HEK293 (cell line): Measurements from ENCODE around the gene DCANP1.

Experiments
- CTCF ChIA-PET: fragments of 350-600 bp; formaldehyde crosslinking; extraction: SDS; loops from one replicate; lab custom pipeline; 2021; ENCODE audit warnings: antibody characterized with exemption; lab: Yijun Ruan, JAX
- POLR2A ChIA-PET: fragments of 300-600 bp; formaldehyde crosslinking; extraction: SDS; loops from one replicate; lab custom pipeline; 2020; ENCODE audit warnings: antibody characterized with exemption, inconsistent platforms; lab: Yijun Ruan, JAX
- H3K27ac ChIP-seq: fragments of 200-500 bp; sonication (Bioruptor generic); 2 replicates; pipeline ENCODE4 v1.5.1; 2014; ENCODE audit warnings: low read depth, low read length, control low read depth, inconsistent platforms; ENCODE audit errors: extremely low read depth
- H3K36me3 ChIP-seq, 2 experiments: fragments of 200-500 bp in 1 of 2; sonication (Bioruptor generic) in 1 of 2; 1 replicate in 1 of 2; 2 replicates in 1 of 2; pipeline ENCODE4 v1.5.1; 2014 to 2017; ENCODE audit warnings: inconsistent platforms in 2 of 2, low read length in 2 of 2; ENCODE audit not compliant: control insufficient read depth in 2 of 2, insufficient read depth in 1 of 2
- H3K4me1 ChIP-seq: fragments of 200-500 bp; sonication (Bioruptor generic); 2 replicates; pipeline ENCODE4 v1.5.1; 2014; ENCODE audit warnings: mild to moderate bottlenecking, low read length, inconsistent platforms; ENCODE audit not compliant: control insufficient read depth, insufficient read depth
- H3K4me3 ChIP-seq: 2 replicates; pipeline ENCODE4 v1.5.1; 2011; ENCODE audit warnings: low read depth, mild to moderate bottlenecking, control low read depth, low read length, moderate library complexity
- H3K9me3 ChIP-seq: fragments of 200-500 bp; sonication (Bioruptor generic); 2 replicates; pipeline ENCODE4 v1.5.1; 2014; ENCODE audit warnings: low read depth, low read length, inconsistent platforms; ENCODE audit not compliant: control insufficient read depth, insufficient read depth
- GLIS2 ChIP-seq: fragments of 450-650 bp; formaldehyde crosslinking; IDR thresholded peaks from 2 replicates; pipeline ENCODE4 v1.5.1; 2016; ENCODE audit warnings: missing biosample characterization, missing genetic modification characterization
- HOXC10 ChIP-seq: sonication (generic); formaldehyde crosslinking; IDR thresholded peaks from 2 replicates; pipeline ENCODE4 v1.8.1; 2023; ENCODE audit warnings: mild to moderate bottlenecking, missing genetic modification reagents
- ZNF114 ChIP-seq: fragments of 450-650 bp; formaldehyde crosslinking; IDR thresholded peaks from 2 replicates; pipeline ENCODE4 v1.5.0; 2017; ENCODE audit warnings: missing biosample characterization, missing genetic modification characterization
- ZNF221 ChIP-seq: fragments of 450-650 bp; formaldehyde crosslinking; IDR thresholded peaks from 2 replicates; pipeline ENCODE4 v1.5.1; 2017; ENCODE audit warnings: missing biosample characterization, missing genetic modification characterization, borderline replicate concordance
- ZNF521 ChIP-seq: fragments of 450-650 bp; formaldehyde crosslinking; IDR thresholded peaks from 2 replicates; pipeline ENCODE4 v1.5.1; 2017; ENCODE audit warnings: missing biosample characterization, mild to moderate bottlenecking, missing genetic modification characterization
- ZNF561 ChIP-seq: fragments of 450-650 bp; IDR thresholded peaks from 2 replicates; pipeline ENCODE4 v1.5.1; 2018; ENCODE audit warnings: missing biosample characterization, missing genetic modification characterization, borderline replicate concordance
- ZNF624 ChIP-seq: fragments of 450-650 bp; formaldehyde crosslinking; IDR thresholded peaks from 2 replicates; pipeline ENCODE4 v1.5.1; 2017; ENCODE audit warnings: missing biosample characterization, missing genetic modification characterization
- ZNF660 ChIP-seq: fragments of 450-650 bp; IDR thresholded peaks from 2 replicates; pipeline ENCODE4 v1.5.1; 2018; ENCODE audit warnings: missing biosample characterization, mild to moderate bottlenecking, missing genetic modification characterization
- ZSCAN16 ChIP-seq: fragments of 450-650 bp; formaldehyde crosslinking; IDR thresholded peaks from 2 replicates; pipeline ENCODE4 v1.5.1; 2016; ENCODE audit warnings: missing biosample characterization, missing genetic modification characterization
- TF ChIP-seq, protein P1 (sequence below): fragments of 450-650 bp; formaldehyde crosslinking; IDR thresholded peaks from 2 replicates; pipeline ENCODE4 v1.5.1; 2016; ENCODE audit warnings: missing biosample characterization, missing genetic modification characterization
- TF ChIP-seq, protein P2 (sequence below): sonication (generic); formaldehyde crosslinking; IDR thresholded peaks from 2 replicates; pipeline ENCODE4 v1.8.1; 2022; ENCODE audit warnings: mild to moderate bottlenecking, moderate library complexity, missing genetic modification reagents
- TF ChIP-seq, protein P3 (sequence below): fragments of 450-650 bp; formaldehyde crosslinking; IDR thresholded peaks from 2 replicates; pipeline ENCODE4 v1.5.1; 2017; ENCODE audit warnings: missing biosample characterization, missing genetic modification characterization
- TF ChIP-seq, protein P4 (sequence below): IDR thresholded peaks from 2 replicates; pipeline ENCODE4 v1.6.1; 2011; ENCODE audit warnings: mild to moderate bottlenecking, low read depth, low read length, borderline replicate concordance
- TF ChIP-seq, protein P5 (sequence below): fragments of 450-650 bp; formaldehyde crosslinking; IDR thresholded peaks from 2 replicates; pipeline ENCODE4 v1.5.1; 2017; ENCODE audit warnings: missing biosample characterization, missing genetic modification characterization

DCANP1 gene

DNA sequence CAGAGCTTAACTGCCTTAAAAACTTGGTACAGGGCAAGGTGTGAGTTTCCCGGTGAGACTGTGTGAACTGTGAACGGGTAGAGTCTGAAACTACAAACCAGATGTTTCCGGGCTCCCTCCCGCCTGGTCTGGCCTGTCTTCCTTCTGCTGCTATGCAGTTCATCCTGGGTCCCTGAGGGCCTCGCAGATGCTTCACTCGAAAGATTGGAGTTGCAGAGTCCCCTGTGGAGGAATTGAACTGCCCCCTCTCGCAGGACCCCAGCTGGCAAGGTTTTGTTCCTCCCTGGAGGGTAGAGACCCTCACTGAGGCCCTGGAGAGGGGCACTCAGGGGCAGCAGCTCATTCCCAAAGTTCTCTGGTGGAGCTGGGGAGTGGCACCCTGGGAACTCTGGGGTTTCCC lies 533 bp downstream of the DCANP1 start:
- ChIA-PET POLR2A (no interaction called here), CTCF (interaction anchor here (0.6 to 4.5 kb wide), 5 partner anchors 11 to 119 kb away, joined by 3 to 39 read pairs (median 10); no protein-coding TSS in a partner anchor)
- no peak for TF ChIP-seq GLIS2
- H3K4me1 ChIP-seq = no peaks in the 10 kb centered on the region
- H3K9me3 ChIP-seq = no peaks in the 10 kb centered on the region
- H3K4me3 ChIP-seq = no peak overlapping the region
- no peaks in the 10 kb centered on the region for H3K36me3 ChIP-seq
- no peak overlapping the region for H3K27ac ChIP-seq

DNA sequence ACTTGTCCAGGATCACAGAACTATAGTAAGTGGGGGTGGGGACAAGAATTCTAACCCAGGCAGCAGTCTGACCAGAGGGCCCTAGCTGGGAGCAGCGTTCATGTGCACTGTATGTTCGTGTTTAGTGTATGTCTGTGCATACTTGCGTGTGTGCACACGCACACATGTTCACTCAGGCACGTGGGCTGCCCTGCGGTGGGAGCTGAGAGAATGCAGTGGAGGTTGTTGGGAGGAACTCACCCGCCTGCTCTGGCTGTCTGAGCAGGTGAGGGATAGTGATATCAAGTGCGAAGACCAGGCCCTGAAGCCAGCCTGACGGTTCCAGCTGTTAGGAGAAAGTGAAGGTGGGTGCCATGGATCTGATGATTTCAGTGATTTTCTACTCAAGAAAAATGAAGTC lies 942 bp downstream of the DCANP1 start:
- POLR2A ChIA-PET = no interaction called here
- CTCF ChIA-PET = interaction anchor here (1.2 to 4.5 kb wide), 5 partner anchors 11 to 120 kb away, joined by 3 to 39 read pairs (median 10); no protein-coding TSS in a partner anchor
- TF ChIP-seq, protein P1, sequence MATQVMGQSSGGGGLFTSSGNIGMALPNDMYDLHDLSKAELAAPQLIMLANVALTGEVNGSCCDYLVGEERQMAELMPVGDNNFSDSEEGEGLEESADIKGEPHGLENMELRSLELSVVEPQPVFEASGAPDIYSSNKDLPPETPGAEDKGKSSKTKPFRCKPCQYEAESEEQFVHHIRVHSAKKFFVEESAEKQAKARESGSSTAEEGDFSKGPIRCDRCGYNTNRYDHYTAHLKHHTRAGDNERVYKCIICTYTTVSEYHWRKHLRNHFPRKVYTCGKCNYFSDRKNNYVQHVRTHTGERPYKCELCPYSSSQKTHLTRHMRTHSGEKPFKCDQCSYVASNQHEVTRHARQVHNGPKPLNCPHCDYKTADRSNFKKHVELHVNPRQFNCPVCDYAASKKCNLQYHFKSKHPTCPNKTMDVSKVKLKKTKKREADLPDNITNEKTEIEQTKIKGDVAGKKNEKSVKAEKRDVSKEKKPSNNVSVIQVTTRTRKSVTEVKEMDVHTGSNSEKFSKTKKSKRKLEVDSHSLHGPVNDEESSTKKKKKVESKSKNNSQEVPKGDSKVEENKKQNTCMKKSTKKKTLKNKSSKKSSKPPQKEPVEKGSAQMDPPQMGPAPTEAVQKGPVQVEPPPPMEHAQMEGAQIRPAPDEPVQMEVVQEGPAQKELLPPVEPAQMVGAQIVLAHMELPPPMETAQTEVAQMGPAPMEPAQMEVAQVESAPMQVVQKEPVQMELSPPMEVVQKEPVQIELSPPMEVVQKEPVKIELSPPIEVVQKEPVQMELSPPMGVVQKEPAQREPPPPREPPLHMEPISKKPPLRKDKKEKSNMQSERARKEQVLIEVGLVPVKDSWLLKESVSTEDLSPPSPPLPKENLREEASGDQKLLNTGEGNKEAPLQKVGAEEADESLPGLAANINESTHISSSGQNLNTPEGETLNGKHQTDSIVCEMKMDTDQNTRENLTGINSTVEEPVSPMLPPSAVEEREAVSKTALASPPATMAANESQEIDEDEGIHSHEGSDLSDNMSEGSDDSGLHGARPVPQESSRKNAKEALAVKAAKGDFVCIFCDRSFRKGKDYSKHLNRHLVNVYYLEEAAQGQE (tag by site-specific recombination) = no peak
- TF ChIP-seq, protein P2, sequence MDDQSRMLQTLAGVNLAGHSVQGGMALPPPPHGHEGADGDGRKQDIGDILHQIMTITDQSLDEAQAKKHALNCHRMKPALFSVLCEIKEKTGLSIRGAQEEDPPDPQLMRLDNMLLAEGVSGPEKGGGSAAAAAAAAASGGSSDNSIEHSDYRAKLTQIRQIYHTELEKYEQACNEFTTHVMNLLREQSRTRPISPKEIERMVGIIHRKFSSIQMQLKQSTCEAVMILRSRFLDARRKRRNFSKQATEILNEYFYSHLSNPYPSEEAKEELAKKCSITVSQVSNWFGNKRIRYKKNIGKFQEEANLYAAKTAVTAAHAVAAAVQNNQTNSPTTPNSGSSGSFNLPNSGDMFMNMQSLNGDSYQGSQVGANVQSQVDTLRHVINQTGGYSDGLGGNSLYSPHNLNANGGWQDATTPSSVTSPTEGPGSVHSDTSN (CRISPR knock-in tag) = no peak
- TF ChIP-seq, protein P3, sequence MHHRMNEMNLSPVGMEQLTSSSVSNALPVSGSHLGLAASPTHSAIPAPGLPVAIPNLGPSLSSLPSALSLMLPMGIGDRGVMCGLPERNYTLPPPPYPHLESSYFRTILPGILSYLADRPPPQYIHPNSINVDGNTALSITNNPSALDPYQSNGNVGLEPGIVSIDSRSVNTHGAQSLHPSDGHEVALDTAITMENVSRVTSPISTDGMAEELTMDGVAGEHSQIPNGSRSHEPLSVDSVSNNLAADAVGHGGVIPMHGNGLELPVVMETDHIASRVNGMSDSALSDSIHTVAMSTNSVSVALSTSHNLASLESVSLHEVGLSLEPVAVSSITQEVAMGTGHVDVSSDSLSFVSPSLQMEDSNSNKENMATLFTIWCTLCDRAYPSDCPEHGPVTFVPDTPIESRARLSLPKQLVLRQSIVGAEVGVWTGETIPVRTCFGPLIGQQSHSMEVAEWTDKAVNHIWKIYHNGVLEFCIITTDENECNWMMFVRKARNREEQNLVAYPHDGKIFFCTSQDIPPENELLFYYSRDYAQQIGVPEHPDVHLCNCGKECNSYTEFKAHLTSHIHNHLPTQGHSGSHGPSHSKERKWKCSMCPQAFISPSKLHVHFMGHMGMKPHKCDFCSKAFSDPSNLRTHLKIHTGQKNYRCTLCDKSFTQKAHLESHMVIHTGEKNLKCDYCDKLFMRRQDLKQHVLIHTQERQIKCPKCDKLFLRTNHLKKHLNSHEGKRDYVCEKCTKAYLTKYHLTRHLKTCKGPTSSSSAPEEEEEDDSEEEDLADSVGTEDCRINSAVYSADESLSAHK (tag by site-specific recombination) = no peak
- no peak for TF ChIP-seq ZNF521 (tag by site-specific recombination)

DNA sequence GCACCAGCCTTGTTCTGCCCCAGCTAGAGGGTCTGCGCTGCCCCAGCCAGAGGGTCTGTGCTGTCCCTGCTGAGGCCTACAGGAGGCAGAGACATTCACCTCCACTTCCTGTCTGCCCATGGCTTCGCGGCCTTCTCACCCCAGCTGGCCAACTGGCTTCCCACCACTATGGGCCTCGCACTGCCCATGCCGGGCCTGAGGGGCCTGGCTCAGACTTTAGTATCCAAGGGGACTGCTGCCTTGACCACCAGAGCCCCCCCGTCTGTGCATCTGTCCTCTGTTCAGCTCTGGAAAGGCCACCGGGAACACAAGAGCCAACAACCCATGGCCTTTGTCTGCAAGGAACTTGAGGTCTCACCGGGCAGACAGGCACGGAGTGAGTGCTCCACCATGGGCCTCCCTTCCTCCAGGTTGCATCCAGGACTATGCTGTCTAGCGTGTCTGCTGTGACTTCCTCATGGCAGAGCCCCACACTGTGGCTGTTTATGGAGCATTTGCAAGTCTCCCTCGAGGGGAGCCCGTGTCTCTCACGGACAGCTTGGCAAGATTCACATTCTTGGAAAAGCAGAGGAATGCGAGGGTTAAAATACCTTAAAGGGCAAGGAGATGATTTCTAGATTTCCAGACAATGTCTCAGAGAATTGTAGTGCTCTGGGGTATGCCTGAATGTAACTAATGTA lies 1.7 kb downstream of the DCANP1 start:
- Histone ChIP-seq H3K27ac (no peak overlapping the region), H3K36me3 (no peaks in the 10 kb centered on the region), H3K4me1 (no peaks in the 10 kb centered on the region), H3K4me3 (no peak overlapping the region), H3K9me3 (no peaks in the 10 kb centered on the region)
- ChIA-PET CTCF (interaction anchor here (0.6 to 4.5 kb wide), 6 partner anchors 12 to 120 kb away, joined by 3 to 39 read pairs (median 8); no protein-coding TSS in a partner anchor), POLR2A (no interaction called here)
- TF ChIP-seq ZSCAN16 (tag by site-specific recombination) = no peak

More for the DNA sequence above, 942 bp downstream of the DCANP1 start:
- Histone ChIP-seq H3K4me3 (no peak overlapping the region), H3K9me3 (no peaks in the 10 kb centered on the region), H3K36me3 (no peaks in the 10 kb centered on the region), H3K27ac (no peak overlapping the region), H3K4me1 (no peaks in the 10 kb centered on the region)

DNA sequence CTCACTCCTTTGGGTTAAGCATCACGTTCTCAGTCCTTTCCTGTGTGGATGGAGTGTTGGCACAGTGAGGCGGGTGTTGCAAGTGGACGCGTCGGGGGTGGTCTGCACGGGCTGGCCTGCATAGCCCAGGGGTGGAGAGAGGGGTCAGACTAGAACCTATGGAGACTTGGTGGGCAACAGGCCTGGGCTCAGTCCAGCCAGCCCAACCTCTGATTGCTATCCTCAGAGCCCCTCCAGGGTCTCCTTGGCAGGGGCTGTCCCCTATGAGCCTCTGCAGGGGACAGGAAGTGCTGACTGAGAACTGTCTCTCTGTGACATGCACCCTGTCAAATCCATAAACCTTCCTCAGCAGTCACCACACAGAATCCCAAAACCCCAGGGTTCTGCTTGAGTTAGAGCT lies 2.3 kb downstream of the DCANP1 start:
- ChIA-PET CTCF (interaction anchor here (0.6 to 3.1 kb wide), 8 partner anchors 12 to 772 kb away, joined by 3 to 10 read pairs (median 3); no protein-coding TSS in a partner anchor), POLR2A (no interaction called here)
- Histone ChIP-seq H3K9me3 (no peaks in the 10 kb centered on the region), H3K4me1 (no peaks in the 10 kb centered on the region), H3K27ac (no peak overlapping the region), H3K36me3 (no peaks in the 10 kb centered on the region), H3K4me3 (no peak overlapping the region)
- TF ChIP-seq HOXC10 (CRISPR knock-in tag) (no peak), ZNF660 (tag by site-specific recombination) (no peak), ZNF114 (tag by site-specific recombination) (no peak), ZNF221 (tag by site-specific recombination) (no peak), ZNF624 (tag by site-specific recombination) (no peak), ZNF561 (tag by site-specific recombination) (no peak)
- TF ChIP-seq, protein P4, sequence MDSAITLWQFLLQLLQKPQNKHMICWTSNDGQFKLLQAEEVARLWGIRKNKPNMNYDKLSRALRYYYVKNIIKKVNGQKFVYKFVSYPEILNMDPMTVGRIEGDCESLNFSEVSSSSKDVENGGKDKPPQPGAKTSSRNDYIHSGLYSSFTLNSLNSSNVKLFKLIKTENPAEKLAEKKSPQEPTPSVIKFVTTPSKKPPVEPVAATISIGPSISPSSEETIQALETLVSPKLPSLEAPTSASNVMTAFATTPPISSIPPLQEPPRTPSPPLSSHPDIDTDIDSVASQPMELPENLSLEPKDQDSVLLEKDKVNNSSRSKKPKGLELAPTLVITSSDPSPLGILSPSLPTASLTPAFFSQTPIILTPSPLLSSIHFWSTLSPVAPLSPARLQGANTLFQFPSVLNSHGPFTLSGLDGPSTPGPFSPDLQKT = no peak
- TF ChIP-seq, protein P5, sequence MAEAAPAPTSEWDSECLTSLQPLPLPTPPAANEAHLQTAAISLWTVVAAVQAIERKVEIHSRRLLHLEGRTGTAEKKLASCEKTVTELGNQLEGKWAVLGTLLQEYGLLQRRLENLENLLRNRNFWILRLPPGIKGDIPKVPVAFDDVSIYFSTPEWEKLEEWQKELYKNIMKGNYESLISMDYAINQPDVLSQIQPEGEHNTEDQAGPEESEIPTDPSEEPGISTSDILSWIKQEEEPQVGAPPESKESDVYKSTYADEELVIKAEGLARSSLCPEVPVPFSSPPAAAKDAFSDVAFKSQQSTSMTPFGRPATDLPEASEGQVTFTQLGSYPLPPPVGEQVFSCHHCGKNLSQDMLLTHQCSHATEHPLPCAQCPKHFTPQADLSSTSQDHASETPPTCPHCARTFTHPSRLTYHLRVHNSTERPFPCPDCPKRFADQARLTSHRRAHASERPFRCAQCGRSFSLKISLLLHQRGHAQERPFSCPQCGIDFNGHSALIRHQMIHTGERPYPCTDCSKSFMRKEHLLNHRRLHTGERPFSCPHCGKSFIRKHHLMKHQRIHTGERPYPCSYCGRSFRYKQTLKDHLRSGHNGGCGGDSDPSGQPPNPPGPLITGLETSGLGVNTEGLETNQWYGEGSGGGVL (tag by site-specific recombination) = no peak
